WERI-Rb-1 (cell line): Measurements from ENCODE around the gene DMPK.
"Not testable (repeated sequence)": the region's sequence is repeated elsewhere in the genome, so short reads cannot be mapped to it uniquely, and the experiment has no call there.

Experiments used
- DNase-seq: peaks from one replicate; pipeline ENCODE4 v3.0.0-alpha.2; 2020
- H3K27ac ChIP-seq: fragments of 250-450 bp; sonication (Bioruptor Pico); 2 replicates; pipeline ENCODE4 v1.5.1; 2020; ENCODE audit warnings: mild to moderate bottlenecking, moderate library complexity
- H3K27me3 ChIP-seq: fragments of 250-450 bp; sonication (Bioruptor Pico); 2 replicates; pipeline ENCODE4 v1.5.1; 2021; ENCODE audit warnings: mild to moderate bottlenecking, low read depth, moderate library complexity; ENCODE audit not compliant: insufficient read depth, severe bottlenecking
- H3K36me3 ChIP-seq: fragments of 250-450 bp; sonication (Bioruptor Pico); 2 replicates; pipeline ENCODE4 v1.5.1; 2020; ENCODE audit warnings: mild to moderate bottlenecking, moderate library complexity
- H3K4me3 ChIP-seq: 2 replicates; pipeline ENCODE4 v1.5.1; 2011; ENCODE audit warnings: low read depth, mild to moderate bottlenecking, control low read depth, low read length
- H3K9me3 ChIP-seq: fragments of 250-450 bp; sonication (Bioruptor Pico); 2 replicates; pipeline ENCODE4 v1.5.1; 2021; ENCODE audit warnings: mild to moderate bottlenecking, moderate library complexity; ENCODE audit not compliant: severe bottlenecking
- CTCF ChIP-seq: IDR thresholded peaks from 2 replicates; pipeline ENCODE4 v1.5.1; 2011; ENCODE audit warnings: low read depth, mild to moderate bottlenecking, control low read depth, inconsistent platforms, low read length

DMPK gene

GRCh38 chr19:45801603-45802175, 19.4 kb upstream of the DMPK start:
- Histone ChIP-seq H3K27me3 (no peaks in the 10 kb centered on the region), H3K9me3 (no peaks in the 10 kb centered on the region), H3K36me3 (no peaks in the 10 kb centered on the region), H3K27ac (no peak overlapping the region), H3K4me3 (no peak overlapping the region)
- TF ChIP-seq CTCF = no peak
- no peak for DNase-seq

- no peaks in the 10 kb centered on the region for H3K9me3 ChIP-seq
- DNase-seq = no peak
- no peak overlapping the region for H3K27ac ChIP-seq
- no peak for TF ChIP-seq CTCF
- no peaks in the 10 kb centered on the region for H3K36me3 ChIP-seq
- H3K27me3 ChIP-seq = no peaks in the 10 kb centered on the region
- H3K4me3 ChIP-seq = no peak overlapping the region
Measured at GRCh38 chr19:45800070-45800553, 17.8 kb upstream of the DMPK start.

GRCh38 chr19:45799541-45799940, 17.3 kb upstream of the DMPK start:
- not testable (repeated sequence) for H3K27ac ChIP-seq, H3K36me3 ChIP-seq, H3K27me3 ChIP-seq, DNase-seq, H3K4me3 ChIP-seq, H3K9me3 ChIP-seq

GRCh38 chr19:45798995-45799517, 16.8 kb upstream of the DMPK start:
- Histone ChIP-seq H3K36me3 (no peaks in the 10 kb centered on the region), H3K9me3 (no peaks in the 10 kb centered on the region), H3K27ac (no peak overlapping the region), H3K4me3 (no peak overlapping the region), H3K27me3 (no peaks in the 10 kb centered on the region)
- TF ChIP-seq CTCF = peak; percentile 54
- DNase-seq = peak; percentile 55

GRCh38 chr19:45794627-45795026, 12.3 kb upstream of the DMPK start:
- Histone ChIP-seq H3K9me3 (no peaks in the 10 kb centered on the region), H3K36me3 (peaks cover 11% of the 10 kb centered on the region), H3K4me3 (no peak overlapping the region), H3K27ac (no peak overlapping the region), H3K27me3 (no peaks in the 10 kb centered on the region)
- no peak for DNase-seq
- no peak for TF ChIP-seq CTCF

- Histone ChIP-seq H3K27ac (no peak overlapping the region), H3K27me3 (no peaks in the 10 kb centered on the region), H3K4me3 (no peak overlapping the region), H3K36me3 (peaks cover 18% of the 10 kb centered on the region), H3K9me3 (no peaks in the 10 kb centered on the region)
- no peak for DNase-seq
- no peak for TF ChIP-seq CTCF
Measured at GRCh38 chr19:45793876-45794275, 11.6 kb upstream of the DMPK start.
